Frontal cortex (tissue), 4 donors: ENCODE data around the gene EIF2D. TPM values are rescaled to one million over a fixed set of nuclear protein-coding genes. Genes with fewer than 3 reads are reported as not detected.
"Not testable (repeated sequence)": the region's sequence is repeated elsewhere in the genome, so short reads cannot be mapped to it uniquely, and the experiment has no call there.

Experiments
- DNase-seq, 2 donors: peaks; one replicate each; pipeline ENCODE4 v3.0.0; 2012; ENCODE audit warnings: low spot score in 2 of 2
- FAIRE-seq: peaks from 2 replicates; lab custom pipeline; 2012; peaks lifted over from hg19 to GRCh38; lab: Jason Lieb, UNC
- total RNA-seq: library from RNA; depleted of rRNA; stranded (reverse); fragments of >200 nt; gene quantifications from one replicate; pipeline ENCODE4 v1.2.3, GENCODE V29; 2014
- donor health status: control.
- donor health status: control.
- donor health status: control.

EIF2D gene
- total RNA-seq, 1 donor from 2014 or later: 13.9 TPM

DNA sequence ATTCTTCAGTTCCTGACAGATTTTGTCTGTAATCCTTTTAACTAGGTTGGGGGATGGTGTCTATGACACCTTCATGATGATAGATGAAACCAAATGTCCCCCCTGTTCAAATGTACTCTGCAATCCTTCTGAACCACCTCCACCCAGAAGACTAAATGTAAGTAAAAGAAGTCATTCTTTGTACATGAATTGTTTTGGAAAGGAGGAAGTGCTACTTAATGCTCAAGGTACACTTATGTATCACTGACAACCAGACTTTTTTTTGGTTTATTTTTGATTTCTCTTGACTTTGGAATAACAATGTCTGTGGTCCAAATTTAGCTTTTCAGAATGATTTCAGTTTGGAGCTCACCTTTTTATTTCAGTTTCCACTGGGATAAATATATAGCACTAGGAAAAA lies 25.3 kb upstream of the EIF2D start:
- no peak for FAIRE-seq
- no peak for DNase-seq

DNA sequence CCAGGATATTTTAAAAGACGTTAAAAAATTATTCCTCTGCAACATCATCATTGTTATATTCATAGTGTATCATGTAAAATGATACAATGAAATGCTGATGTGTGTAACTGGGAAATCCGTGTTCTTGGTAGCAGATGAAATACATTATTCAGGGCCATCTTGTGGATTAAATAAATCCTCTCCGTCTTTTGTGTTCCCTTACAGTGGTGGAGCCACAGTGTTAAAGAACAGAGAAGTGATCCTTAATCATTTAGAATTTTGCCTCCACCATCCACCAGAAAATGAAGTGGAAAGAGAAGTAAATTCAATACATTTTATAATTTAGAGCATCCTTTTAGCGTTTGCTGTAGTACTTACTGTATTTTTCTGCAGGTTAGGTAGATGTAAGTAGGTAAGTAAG lies 24.4 kb upstream of the EIF2D start:
- no peak for FAIRE-seq
- no peak for DNase-seq

DNA sequence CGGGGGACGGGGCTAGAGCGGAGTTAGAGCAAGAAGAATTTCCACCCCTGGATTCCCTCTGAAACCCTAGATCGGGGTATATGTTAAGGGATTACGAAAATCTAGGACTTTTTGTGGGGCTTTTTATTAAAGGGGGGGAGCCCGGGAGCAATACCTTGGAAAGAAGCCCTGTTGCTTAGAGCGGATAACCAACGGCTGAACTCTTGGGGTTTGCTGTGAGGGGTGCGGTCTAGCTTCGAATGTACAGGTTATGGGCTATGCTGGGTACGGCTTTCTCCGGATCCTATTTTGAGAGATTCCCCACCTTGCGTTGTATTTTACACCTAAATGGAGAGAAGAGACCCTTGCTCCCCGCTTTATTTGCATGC lies 23.7 kb upstream of the EIF2D start:
- DNase-seq (no peak), FAIRE-seq (no peak)

DNA sequence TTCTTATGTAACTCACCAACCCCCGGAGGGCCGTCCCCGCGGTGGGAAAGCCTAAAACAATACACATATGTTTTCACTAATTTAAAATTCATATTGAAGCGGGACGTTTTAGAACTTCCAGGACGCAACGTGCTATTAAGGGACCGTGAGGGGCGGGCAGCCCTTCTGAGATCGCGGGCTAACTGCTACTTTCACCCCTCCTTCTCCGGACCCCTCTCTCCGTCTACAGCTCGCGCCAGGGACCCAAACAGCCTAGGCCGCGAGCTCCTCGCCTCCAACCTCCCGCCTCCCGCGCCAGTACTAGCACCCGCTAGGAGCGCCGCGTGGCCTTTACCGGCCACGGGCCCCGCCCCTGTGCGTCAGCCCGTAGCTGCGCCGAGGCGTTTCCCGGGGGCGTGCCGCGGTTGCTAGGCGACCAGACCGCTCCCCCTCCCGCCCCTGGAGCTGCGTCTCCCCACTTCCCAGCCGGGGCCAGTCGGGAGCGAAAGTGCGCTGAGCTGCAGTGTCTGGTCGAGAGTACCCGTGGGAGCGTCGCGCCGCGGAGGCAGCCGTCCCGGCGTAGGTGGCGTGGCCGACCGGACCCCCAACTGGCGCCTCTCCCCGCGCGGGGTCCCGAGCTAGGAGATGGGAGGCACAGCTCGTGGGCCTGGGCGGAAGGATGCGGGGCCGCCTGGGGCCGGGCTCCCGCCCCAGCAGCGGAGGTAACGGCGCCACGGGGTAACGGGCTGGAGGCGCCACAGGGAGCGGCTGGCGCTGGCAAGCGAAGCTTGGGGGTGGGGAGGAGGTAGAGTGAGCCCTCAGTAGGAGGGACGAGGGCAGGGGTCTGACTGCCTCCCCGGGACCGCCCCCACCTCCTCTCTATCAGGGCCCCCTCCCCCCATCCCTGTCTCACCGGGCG lies 23.1 kb upstream of the EIF2D start, which contains the start of gene DYRK3:
Gene DYRK3 (plus strand): TSS at position 457 of the 898 bp plus-strand sequence. CDS start 168 bp downstream, at position 625.
- no peak for FAIRE-seq
- DNase-seq: peak; percentile 90 to 94

DNA sequence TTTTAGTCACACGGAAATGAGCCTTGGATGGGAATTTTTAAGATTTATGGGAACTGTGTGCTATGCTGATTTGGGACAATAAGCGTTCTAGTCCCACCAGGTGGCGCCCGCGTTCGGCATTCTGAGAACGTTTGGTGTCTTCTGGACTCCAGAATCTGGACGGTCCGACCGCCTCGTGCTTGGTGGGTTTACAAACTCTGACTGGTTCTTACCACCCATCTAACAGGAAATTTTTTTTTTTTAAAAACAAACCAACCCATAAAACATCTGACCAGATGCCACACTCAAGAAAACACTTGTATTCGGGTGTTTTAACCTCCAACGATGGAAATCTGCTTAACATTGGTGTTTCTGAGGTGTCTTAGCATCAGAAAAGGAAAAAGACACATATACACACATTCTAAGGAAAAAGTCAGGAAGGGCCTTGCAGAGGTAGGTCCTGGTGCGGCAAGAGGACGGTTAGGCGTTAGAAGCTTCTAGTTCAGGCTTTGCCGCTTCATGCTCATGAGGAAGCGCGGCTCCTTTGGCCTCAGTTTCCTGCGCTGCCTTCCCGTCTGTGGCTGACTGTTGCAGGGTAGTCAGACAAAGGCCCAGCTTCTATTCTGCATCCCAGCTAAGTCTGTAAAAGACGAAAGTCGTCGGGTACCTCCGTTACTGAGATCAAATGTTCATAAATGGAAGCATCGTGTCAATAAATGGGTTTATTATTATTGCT lies 22.3 kb upstream of the EIF2D start:
- FAIRE-seq: no peak
- DNase-seq: peak; percentile 65 to 68

DNA sequence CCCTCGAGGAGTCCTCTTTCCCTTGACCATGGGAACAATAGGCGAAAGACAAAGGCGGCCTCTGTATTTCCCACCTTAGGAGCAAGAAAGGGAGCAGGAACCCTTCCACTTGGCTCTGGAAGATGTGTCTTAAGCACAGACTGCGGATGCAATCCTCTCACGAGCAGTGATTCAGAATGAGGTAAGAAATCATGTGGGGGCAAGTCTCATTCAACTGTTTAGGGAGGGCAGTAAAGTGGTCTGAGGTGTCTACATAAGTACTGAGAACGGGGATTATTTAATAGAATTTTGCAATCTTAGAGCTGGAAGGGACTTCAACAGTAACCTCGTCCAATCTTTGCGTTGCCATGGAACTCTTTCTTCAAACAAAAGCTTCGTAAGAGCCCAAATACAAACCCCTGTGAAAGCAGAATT lies 21.4 kb upstream of the EIF2D start:
- no peak for FAIRE-seq

DNA sequence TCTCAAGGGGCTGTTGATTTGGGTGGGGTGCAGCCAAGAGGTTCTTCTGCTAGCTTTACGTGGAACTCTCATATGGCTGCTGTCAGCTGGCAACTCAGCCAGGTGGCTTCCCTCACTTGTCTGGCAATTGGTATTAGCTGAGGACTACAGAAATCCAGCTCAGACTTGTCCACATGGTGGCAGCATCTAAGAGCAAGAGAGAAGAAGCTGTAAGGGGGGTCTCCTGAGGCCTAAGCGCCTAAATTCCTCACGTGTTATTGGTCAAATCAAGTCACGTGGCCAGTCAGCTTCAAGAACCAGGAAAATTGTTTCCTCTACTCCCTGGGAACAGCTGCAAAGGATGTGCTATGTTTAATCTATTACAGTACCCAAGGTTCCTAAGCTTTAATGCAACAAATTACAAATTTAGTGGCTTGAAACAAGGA lies 18.8 kb upstream of the EIF2D start:
- DNase-seq (peak in 1 of 2 donors; percentile 45), FAIRE-seq (no peak)

More for the DNA sequence above, 21.4 kb upstream of the EIF2D start:
- no peak for DNase-seq

DNA sequence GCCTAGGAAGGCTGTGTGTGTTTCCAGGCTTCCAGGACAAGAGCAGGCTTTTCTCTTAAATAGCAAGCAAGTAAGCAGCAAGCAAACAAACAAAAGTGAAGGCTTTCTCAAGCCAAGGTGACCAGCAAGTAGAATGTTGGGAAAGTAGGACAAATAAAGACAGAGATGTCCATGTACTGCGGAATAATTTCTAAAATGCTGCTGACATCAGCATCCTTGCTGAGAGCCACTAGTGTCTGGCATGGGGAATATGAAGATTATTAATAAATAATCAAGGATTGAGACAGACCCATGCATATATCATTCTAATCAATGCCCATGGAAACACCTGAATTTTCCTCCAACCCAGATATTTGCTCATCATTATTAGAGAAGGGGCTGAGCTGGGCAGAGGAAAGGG lies 16.7 kb upstream of the EIF2D start:
- DNase-seq (no peak), FAIRE-seq (no peak)

- DNase-seq, FAIRE-seq: not testable (repeated sequence)
These were observed 14.1 kb upstream of the EIF2D start for GRCh38 chr1:206626396-206626795.

DNA sequence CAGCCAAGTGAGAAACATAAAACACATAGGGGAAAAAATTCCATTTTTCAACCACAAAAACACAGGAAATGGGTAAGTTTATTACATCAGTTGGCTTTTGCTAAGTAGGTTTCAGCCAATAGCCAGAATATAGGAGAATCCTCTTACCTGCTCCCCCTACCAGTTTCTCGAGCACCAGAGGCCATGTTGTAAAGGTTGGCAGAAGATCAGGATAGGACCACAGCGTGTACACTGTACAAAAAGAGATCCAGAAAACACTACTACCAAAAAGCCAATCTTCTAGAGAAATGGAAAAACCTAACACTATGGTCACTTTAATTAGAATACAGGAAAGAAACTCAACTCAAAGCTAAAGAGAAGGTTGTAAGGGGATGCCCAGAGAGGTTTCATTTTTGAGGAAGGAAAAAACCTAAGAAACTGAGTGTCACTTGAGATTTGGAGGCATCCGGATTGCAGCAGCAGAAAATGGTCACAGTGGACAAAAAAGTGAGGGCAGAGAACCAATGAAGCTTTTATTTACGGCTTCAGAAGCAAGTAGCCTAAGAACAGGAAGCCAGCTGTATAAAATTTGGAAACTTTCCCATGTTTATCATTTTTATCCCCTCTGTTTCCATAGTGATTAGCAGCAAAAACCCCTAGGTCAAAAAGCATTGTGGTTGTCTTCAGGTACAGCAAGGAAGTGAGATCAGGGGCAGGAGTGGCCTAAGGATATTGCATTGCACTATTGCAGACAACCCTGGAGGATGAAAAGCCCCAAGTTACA lies 2.9 kb downstream of the EIF2D start:
- no peak for FAIRE-seq
- no peak for DNase-seq

DNA sequence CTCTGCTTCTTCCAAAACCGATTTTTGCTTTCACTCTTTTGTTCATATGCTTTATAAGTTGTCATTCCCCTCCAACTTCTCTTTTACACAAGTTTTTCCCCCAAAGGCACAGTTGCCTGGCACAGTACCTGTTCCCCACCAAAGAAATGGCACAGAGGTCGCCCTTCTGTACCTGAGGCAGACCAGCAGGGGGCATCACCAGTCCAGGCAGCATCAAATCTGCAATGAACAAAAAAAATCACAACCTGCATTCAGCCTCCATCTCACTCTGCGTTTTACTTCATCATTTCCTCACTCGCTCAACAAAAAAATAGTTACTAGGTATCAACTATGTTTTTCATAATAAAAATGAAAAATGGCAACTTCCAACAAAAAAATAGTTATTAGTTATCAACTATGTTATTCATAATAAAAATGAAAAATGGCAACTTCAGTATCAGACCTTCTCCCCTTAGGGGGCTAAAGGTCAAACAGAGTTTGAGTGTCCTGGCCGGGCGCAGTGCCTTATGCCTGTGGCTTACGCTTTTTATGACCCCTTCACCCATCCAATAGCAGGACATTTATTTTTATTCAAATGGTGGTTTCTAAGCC lies 4.1 kb downstream of the EIF2D start:
- FAIRE-seq: no peak
- no peak for DNase-seq

- DNase-seq (peak in 1 of 2 donors; percentile 34), FAIRE-seq (no peak)
These were observed 5.4 kb downstream of the EIF2D start for GRCh38 chr1:206606867-206607266.

DNA sequence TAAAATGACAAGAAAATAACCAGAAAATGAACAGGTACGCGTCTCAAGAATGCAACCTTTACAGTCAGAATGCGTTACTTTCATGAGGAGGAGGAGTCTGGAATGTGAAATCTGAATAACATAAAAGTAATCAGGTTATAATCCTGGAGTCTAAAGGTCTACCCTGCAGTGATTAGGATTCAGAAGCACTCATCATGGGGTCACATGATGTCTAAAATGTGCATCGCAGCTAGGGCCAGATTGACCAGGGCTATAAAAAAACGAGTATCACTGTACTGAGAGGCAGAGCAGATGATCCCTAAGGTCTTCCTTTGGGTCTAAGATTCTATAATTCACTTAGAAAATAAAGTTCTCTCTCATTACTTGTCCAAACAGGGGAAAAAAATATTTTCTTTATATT lies 7.4 kb downstream of the EIF2D start:
- DNase-seq (no peak), FAIRE-seq (no peak)

- no peak for DNase-seq
- no peak for FAIRE-seq
These were observed 11.7 kb downstream of the EIF2D start for GRCh38 chr1:206600527-206600926.

DNA sequence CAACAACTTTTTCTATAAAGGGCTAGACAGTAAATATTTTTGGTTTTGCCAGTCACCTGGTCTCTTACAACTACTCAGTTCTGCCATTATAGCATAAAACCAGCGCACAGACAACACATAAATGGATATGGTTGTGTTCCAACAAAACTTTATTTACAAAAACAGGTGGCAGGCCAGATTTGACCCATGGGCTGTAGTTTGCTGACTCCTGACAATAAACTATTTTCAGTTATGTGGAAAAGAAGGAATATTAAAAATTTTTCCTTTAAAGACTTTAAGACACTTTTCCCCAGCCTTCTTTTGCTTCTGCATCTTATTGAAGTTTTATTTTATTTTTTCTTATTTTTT lies 16.0 kb downstream of the EIF2D start:
- no peak for DNase-seq
- no peak for FAIRE-seq

- FAIRE-seq (no peak), DNase-seq (no peak)
These were observed 16.5 kb downstream of the EIF2D start for GRCh38 chr1:206595581-206596318.

- DNase-seq (no peak), FAIRE-seq (no peak)
These were observed 18.8 kb downstream of the EIF2D start for GRCh38 chr1:206593351-206593925.

DNA sequence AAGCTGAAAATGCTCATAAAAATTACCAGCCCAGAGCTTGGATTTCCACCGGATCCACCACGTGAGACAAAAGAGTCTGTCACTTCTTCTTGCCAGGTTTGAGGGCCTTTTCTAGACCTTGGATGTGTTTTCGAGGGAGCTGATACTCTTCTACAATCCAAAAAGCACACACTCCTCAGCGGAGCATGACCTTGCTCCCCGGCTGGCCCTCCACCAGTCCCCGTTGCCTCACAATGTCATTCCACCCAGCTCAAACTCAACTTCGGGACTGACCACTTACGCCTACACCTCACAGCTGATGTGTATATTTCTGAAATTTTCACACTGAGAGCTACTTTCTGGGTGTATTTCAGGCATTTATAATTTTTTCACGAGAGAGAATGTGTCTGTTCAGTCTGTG lies 20.6 kb downstream of the EIF2D start:
- DNase-seq (no peak), FAIRE-seq (no peak)

- FAIRE-seq: no peak
- DNase-seq: no peak
These were observed 21.0 kb downstream of the EIF2D start for GRCh38 chr1:206591226-206591625.
